Activated CD8-positive, alpha-beta memory T cell treated with anti-CD3 and anti-CD28 coated beads for 4 hours (primary cell): Measurements from ENCODE around the gene TRABD2A.
A peak's percentile ranks its signal among the peaks of the same experiment; 100 is the strongest.

Source experiments
- DNase-seq, 2 donors: peaks; one replicate each; pipeline ENCODE4 v3.0.0-alpha.2; 2020; ENCODE audit warnings: low read depth in 2 of 2

The TRABD2A gene

DNA sequence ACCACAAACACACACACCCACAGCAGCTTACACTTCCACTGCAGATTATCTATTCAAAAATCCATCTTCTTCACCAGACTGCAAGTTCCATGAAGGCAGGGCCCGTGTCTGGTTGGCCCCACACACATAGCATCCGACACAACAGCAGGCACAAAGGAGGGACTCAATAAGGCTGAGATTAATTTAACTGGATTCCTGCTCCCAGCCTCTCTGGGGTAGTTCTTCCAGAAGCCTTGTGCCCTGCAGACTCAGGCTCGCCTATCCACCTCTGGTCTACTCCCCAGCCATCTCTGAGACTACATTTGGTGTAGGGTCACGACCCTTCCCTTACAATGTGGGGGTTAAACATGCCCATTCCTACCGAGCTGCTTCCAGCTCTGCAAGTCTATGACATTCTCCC is 57.7 kb downstream of the TRABD2A start:
- DNase-seq = no peak

DNA sequence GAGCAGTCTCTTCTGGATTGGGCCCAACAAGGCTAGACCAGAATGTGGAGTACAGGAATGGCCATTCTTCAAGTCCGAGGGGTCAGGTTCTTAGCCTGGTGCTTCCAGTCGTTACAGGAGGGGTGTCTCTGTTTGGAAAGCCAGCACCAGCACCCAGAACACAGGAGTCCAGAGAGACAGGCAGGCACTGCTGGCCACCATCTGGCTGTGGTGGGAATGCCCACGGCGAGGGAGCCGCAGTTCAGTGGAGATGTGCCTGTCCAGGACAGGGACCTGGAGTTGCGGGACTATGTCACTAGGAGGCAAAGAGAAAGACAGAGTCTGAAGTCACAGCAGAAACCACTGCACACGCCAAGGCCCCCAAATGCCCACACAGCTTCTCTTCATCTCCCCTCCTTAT is 59.1 kb downstream of the TRABD2A start:
- no peak for DNase-seq

DNA sequence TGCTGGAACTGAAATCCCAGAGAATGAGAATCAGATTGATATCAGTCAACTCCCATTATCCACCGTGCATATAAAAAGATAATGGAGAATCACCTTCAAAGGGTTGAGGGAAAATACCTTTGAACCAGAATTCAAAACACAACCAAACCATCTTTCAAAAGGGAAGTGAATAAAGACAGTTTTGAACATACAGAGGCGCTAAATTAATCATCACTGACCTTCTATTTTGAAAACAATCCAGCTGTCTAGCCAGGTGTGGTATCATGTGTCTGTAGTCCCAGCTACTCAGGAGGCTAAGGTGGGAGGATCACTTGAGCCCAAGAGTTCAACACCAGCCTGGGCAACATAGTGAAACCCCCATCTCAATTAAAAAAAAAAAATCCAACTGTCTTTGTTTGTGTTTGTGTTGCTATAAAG is 63.6 kb downstream of the TRABD2A start:
- DNase-seq = no peak

DNA sequence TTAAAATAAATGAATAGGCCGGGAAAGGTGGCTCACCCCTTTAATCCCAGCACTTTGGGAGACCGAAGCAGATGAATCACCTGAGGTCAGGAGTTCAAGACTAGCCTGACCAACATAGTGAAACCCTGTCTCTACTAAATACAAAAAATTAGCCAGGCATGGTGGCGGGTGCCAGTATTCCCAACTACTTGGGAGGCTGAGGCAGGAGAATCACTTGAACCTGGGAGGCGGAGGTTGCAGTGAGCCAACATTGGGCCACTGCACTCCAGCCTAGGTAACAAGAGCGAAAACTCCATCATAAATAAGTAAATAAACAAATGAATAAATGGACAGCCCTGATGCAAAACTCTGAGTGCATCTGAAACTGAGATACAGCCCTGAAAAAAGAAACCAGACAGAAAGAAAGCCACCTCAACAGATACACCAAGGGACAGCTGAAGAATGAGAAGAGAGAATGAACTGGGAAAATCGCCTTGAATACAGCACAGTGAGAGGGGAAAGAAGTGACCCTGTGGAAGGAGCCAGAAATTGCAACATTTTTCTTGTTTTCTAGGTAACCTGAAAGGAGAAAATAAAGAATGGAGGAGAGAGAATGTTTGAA is 64.4 kb downstream of the TRABD2A start:
- no peak for DNase-seq

DNA sequence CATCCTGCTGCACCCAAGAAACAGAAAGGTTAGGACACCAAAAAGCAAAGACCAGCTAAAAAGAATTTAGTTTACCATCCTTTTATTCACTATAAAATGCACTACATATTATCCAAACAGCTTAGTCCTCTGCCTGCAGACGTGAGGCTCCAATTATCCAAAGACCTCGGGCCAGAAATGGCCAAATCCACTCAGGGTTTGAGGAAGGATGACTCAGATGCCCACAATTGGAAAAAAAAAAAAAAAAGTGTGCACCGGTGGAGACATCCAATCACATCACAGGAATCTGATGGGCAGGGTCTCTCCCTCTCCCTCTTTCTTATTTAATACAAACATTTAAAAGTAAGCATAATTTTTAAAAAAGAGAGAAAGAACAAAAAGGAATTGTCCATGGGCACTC is 65.7 kb downstream of the TRABD2A start:
- DNase-seq = no peak

DNA sequence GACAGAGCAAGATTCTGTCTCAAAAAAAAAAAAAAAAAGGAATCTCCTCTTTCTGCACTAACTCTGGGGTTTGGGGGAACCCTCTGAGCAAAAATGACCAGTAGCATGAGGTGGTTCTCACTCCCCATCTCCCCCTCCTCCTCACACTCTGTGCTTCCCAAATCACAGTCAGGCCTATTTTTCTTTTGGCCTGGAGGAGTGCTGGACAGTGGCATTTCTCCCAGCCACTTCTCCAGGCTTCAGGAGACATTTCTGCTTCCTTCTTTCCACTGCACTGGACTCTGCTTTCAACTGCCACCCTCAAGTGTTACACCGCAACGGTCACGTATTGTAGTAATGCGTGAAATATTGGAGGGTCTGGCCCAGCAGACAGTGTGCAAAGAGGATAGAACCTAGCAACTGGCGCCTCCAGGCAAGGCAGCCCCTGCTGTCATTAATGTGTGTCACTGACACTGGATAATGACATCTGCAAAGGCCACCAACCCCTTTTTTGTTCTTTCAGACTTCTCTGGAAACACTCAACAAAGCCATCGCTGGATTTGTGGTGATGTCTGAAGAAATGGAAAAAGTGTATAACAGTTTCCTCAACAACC is 68.9 kb downstream of the TRABD2A start:
- DNase-seq = no peak

DNA sequence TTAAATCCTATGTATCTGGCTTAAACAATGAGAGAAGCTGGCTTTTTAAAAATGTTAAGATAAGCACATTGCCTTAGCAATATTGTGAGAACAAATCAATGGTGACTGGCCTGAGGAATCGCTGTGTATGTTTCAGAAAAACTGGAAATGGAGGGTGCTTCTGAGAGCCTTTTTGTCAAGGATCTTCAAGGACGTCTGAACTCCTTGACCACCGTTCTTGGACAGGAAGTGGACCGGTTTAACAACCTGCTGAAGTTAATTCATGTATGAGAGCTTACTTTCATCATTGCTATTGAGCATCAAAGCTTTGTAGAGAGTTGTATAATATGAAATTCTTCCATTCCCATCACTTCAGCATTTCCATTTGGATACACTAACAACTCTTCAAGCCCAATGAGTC is 72.6 kb downstream of the TRABD2A start:
- DNase-seq = no peak

DNA sequence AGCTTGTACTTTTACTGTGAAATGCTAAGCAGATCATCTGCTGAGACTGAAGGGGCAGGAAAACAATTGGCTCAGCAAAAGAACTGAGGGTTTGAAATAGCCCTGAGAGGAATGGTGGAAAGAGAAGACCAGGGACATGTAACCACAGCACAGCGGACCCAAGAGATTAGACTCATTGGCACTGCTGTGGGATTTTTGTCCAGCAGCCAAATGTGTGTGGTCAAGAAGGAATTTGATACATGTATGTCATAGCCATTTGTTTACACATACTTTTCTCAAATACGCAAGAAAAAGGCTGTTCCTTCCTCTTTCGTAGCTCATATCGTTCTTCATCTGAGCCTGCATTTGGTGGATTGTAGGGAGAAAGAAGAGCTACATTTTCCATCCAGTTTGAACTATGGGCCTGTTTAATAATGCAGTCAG is 73.8 kb downstream of the TRABD2A start:
- DNase-seq = no peak

DNA sequence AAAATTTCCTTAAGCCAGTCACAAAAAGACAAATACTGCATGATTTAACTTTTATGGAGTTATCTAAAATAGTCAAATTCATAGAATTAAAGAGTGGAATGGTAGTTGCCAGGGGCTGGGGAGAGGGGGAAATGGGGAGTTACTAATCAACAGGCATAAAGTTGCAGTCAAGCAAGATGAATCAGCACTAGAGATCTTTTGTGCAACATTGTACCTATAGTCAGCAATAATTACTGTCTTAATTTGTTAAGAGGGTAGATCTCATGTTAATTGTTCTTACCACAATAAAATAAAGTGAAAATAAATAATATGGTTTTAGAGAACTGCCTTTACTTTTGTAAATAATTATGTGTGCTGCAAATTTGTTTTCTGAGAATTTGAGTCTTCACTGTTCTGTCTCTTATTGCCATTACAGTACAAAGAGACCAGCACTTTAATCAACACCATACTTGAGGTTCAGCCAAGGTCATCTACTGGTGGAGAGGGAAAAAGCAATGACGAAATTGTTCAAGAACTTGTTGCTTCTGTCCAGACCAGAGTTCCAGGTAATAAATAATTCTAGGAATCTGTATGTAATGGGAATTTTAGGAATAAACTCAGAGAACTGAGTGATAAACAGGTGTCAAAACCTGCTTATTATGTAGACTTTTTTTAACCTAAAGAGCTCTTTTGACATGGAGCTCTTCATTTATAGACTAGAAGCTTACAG is 75.5 kb downstream of the TRABD2A start:
- DNase-seq = no peak

DNA sequence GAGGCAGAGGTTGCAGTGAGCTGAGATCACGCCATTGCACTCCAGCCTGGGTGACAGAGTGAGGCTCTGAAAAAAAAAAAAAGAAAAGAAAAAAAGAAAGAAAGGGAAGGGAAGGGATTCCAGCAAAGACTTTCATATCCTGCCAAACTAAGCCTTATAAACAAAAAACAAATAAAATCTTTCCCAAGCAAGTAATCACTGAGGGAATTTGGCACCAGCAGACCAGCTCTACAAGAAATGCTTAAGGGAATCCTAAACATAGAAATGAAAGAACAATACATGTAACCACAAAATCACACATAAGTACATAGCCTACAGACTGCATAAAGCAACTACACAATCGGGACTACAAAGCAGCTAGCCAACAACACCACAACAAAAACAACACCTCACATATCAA is 79.1 kb downstream of the TRABD2A start:
- DNase-seq = no peak

DNA sequence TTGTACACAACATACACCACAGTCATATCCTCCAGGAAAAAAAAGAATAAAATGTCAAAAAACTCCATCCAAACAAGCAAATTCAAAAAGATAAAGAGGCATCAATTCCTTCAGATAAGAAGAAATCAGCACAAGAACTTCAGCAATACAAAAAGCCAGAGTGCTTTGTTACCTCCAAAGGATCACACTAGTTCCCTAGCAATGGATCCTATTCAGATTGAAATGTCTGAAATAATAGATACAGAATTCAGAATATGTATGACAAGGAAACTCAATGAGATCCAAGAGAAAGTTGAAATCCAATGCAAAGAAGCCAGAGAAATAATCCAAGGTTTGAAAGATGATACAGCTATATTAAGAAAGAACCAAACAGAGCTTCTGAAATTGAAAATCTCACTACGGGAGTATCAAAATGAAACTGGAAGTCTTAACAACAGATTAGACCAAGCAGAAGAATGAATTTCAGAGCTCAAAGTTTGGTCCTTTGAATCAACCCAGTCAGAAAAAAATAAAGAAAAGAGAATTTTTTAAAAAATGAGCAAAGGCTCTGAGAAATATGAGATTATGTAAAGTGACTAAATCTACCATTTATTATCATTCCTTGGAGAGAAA is 80.6 kb downstream of the TRABD2A start:
- no peak for DNase-seq

DNA sequence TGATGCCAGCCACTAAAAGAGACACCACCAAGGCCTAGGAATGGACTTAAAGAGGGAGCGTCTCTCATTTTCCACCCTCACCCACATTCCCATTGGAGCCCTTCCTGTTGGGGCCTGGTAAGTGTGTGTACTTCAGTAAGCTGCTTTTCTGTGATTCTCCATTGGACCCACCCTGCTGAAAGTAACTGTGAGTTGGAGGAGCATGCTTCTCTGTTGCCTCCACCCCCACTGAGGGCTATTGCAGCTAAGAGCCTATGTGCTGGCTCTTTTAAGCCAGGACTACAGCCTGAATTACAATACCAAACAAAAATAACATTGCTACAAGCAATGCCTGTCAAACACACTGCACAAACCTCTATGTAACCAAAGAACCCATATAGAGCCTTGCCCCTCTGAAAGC is 81.1 kb downstream of the TRABD2A start:
- DNase-seq = no peak

DNA sequence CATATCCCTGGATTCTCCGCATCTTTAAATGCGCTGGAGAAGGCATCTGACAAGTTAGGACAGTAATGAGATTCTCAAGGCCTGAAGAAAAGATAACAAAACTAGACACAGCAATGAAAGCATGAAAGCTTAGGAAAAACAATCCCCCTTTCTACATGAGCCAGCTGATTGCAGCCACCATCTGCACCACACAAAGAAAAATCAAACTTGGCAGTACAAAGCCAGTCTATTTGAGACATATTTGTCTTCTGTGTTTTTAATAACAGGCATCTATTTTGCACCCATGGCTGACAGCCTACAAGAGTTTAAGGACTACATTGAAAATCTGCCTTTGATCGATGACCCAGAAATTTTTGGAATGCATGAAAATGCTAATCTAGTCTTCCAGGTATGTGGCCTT is 83.6 kb downstream of the TRABD2A start:
- DNase-seq = no peak

DNA sequence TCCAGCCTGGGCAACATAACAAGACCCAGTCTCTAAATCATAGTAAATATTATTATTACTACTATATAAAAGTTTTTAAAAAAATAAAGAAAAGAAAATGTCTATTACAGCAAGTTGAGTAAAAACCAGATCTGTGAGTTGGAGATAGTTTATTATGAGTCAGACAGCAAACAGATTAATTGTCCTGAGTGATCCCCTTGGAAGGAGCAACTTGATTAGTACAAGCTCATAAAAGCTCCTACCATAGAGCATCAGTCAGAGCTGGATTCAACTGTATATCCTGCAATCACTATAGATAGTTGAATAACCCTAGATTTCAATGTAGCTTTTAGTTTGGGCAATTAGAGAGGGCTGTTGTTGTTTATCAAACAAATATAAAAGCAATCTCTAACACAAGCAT is 84.1 kb downstream of the TRABD2A start:
- DNase-seq = no peak

DNA sequence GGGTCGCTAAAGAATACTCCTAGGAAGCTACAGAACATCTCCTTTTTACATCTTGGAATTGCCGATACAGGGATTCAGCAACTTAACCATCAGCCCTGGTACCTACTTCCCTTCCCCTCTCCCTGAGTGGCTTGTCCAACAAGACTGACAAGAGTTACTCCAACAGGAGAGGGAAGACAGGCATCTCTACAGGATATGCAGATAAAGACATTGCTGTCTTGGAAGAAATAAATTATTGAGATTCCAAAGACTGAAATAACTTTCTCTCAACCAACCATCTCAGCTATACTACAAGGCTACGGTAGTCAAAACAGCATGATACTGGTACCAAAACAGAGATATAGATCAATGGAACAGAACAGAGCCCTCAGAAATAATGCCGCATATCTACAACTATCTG is 87.2 kb downstream of the TRABD2A start:
- DNase-seq = no peak

DNA sequence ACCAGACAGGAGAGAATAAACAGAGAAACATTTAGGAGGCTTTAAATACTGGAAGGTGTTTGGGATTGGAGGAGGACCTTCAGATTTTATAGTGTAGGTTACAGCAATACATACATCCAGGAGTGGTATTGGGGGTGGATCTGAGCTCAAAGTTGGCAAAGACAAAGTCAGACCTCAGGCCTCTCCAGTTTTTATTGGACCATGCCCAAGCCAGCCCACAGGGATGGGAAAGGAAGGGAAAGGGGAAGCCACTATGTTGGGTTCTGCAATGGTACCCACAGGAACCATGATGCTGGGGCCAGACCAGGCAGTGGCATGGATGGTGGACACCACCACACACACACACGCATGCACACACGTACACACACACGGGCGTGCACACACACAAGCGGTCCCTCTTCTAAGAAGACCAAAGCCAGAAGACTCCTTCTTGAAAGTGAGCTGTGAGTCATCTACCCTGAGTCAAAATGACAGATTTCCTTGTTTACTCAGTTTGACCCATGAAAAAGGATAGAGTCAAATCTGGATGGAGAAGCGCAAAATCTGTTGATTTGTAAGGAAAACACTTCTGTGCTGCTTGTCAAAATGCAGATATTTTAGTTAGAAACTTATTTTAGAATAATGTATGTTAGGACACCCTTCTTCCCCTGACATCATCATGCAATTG is 87.9 kb downstream of the TRABD2A start:
- no peak for DNase-seq

DNA sequence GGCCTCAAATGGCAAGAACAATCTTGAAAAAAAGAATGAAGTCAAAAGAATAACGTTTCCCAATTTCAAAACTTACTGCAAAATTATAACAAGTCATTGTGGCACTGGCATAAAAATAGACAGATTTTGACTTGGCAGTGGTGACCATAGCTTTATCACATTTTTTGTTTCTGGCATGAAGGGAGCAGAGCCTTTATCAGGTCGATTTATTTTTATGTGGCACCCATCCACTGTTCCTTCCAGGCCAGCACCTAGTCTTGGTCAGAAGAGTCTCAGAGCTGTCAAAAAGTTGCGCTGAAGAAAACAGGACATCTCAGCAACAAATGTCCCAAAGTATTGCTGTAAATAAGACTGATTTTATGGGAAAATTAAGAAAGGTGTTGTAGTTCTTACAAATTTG is 92.4 kb downstream of the TRABD2A start:
- no peak for DNase-seq

DNA sequence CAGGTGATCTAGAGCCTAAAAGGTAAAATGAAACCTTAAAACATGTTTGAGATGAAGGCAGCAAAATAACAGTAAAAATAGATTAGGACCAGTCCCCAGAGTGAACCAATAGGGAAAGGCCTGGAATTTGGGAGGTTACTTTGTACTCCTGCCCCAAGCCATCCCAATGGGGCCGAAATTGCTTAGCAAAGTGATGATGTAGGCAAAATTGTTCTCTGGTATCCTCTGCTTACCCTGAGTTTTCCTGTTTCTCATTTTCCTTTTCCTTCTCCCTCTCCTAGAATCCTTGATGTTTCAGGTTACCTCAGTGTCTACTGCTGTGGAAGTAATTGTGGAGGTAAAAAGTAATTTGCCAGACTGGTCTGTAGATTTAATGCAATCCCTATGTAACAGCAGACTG is 92.9 kb downstream of the TRABD2A start:
- DNase-seq = no peak

DNA sequence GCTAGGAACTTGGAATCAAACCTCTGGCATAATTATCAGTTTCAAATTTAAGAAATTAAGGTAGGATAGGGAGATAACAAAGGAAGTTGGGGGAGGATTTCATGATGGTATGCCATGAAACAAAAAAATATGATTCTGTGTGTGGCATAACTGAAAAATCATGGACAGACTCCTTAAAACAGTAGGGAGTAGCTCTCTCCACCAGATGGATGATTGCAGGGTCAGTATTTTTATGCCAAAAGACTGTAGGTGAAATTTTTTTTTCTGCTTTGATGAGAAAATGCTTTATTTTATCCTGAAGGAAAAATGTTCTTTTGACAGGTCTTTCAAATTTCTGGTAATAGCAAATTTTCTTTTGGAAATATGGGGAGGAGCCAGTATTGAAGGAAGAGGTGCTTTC is 94.3 kb downstream of the TRABD2A start:
- no peak for DNase-seq

DNA sequence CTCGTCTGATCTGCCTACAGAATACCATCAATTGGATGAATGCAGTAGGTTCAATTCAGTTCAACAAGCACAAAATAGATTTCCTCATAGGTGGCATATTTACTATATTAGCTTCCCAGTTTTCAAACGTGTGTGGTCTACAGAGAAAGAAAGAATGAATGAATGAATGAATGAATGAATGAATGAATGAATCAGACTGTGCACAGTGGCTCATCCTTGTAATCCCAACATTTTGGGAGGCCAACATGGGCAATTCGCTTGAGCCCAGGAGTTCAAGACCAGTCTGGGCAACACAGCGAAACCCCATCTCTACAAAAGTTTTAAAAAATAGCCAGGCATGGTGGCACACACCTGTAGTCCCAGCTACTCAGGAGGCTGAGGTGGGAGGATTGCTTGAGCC is 94.9 kb downstream of the TRABD2A start:
- DNase-seq = no peak

DNA sequence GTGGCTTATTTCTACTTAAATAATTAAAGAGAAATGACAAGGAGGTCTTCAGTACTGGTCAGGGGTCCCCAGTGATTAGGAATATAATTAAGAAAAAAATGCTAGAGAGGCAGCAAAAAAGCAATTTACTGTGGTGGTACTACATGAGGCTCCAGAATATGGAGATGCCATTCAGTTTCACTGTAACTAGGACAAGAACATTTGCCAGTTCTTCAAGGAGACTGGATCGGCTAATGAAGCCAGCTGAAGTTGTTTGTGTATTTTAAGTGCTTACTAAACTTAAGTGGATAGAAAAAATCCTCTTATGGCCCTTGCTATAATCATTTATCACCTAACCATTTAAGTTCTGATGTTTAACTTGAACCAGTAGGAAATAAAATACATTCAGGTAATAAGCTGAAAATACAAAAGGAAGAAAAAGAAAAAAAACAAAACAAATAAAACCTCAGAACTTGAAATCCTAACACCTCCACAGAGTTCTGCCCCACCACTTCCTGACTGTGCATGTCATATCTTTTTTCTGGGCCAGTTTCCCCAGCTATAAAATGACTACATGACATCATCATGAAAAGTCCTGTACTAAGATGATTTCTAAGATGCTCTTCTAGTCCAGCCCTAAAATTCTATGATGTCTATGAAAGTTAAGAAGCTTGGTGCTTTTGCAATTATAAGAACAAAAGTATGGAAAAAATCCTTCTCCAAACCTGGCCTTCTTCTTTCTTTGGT is 98.0 kb downstream of the TRABD2A start:
- peak in 1 of 2 donors; percentile 10 for DNase-seq
